Ishikawa (cell line): ENCODE data around the gene UBA1.

ENCODE experiments used
- CEBPB ChIP-seq: IDR thresholded peaks from 2 replicates; pipeline ENCODE4 v1.6.1; 2012
- CREB1 ChIP-seq: IDR thresholded peaks from 2 replicates; pipeline ENCODE4 v1.6.1; 2012; ENCODE audit warnings: low read depth
- EGR1 ChIP-seq: IDR thresholded peaks from 2 replicates; pipeline ENCODE4 v1.6.1; 2012
- EP300 ChIP-seq: IDR thresholded peaks from 2 replicates; pipeline ENCODE4 v1.6.1; 2012; ENCODE audit warnings: borderline replicate concordance
- FOXM1 ChIP-seq: IDR thresholded peaks from 2 replicates; pipeline ENCODE4 v1.6.1; 2012; ENCODE audit warnings: low read depth, borderline replicate concordance
- MAX ChIP-seq: IDR thresholded peaks from 2 replicates; pipeline ENCODE4 v1.6.1; 2012
- NFIC ChIP-seq: IDR thresholded peaks from 2 replicates; pipeline ENCODE4 v1.6.1; 2012
- RAD21 ChIP-seq: IDR thresholded peaks from 2 replicates; pipeline ENCODE4 v1.6.1; 2012; ENCODE audit warnings: low read depth
- REST ChIP-seq: IDR thresholded peaks from 2 replicates; pipeline ENCODE4 v1.6.1; 2012; ENCODE audit warnings: low read depth, mild to moderate bottlenecking
- TAF1 ChIP-seq: IDR thresholded peaks from 2 replicates; pipeline ENCODE4 v1.6.1; 2012; ENCODE audit warnings: low read depth, mild to moderate bottlenecking
- TCF12 ChIP-seq: IDR thresholded peaks from 2 replicates; pipeline ENCODE4 v1.6.1; 2012; ENCODE audit warnings: low read depth
- TEAD4 ChIP-seq: IDR thresholded peaks from 2 replicates; pipeline ENCODE4 v1.6.1; 2012
- USF1 ChIP-seq: IDR thresholded peaks from 2 replicates; pipeline ENCODE4 v1.6.1; 2012
- YY1 ChIP-seq: IDR thresholded peaks from 2 replicates; pipeline ENCODE4 v1.6.1; 2012; ENCODE audit warnings: low read depth
- ZBTB7A ChIP-seq: IDR thresholded peaks from 2 replicates; pipeline ENCODE4 v1.6.1; 2012; ENCODE audit warnings: low read depth

The UBA1 gene

GRCh38 chrX:47171996-47172395, 21.6 kb upstream of the UBA1 start:
- no peak for TF ChIP-seq USF1
- TF ChIP-seq TCF12, result no peak
- no peak for TF ChIP-seq REST
- no peak for TF ChIP-seq EP300
- no peak for TF ChIP-seq TEAD4
- TF ChIP-seq EGR1, result no peak
- no peak for TF ChIP-seq MAX
- TF ChIP-seq CEBPB, result no peak
- no peak for TF ChIP-seq TAF1
- no peak for TF ChIP-seq FOXM1
- no peak for TF ChIP-seq RAD21
- TF ChIP-seq ZBTB7A, result no peak

GRCh38 chrX:47172549-47172948, 21.1 kb upstream of the UBA1 start:
- TF ChIP-seq RAD21 (no peak), EP300 (no peak), CREB1 (no peak), FOXM1 (no peak), USF1 (no peak), CEBPB (no peak), NFIC (no peak), EGR1 (no peak), REST (no peak), TEAD4 (no peak), TAF1 (no peak), ZBTB7A (no peak), TCF12 (no peak), MAX (no peak), YY1 (no peak)

- TF ChIP-seq RAD21 (no peak), TEAD4 (no peak), USF1 (no peak), CEBPB (no peak), NFIC (no peak), FOXM1 (no peak), YY1 (no peak), CREB1 (no peak)
These were observed 20.4 kb upstream of the UBA1 start for GRCh38 chrX:47172971-47173792.

- TF ChIP-seq USF1 (no peak), MAX (no peak), YY1 (no peak), ZBTB7A (no peak), RAD21 (no peak), TEAD4 (no peak), NFIC (no peak), REST (no peak), CREB1 (no peak), EP300 (no peak), CEBPB (no peak), TAF1 (no peak), TCF12 (no peak), FOXM1 (no peak), EGR1 (no peak)
These were observed 19.3 kb upstream of the UBA1 start for GRCh38 chrX:47174376-47174775.
